NOMO-1 treated with DMSO at 0.1 percent for 48 hours (cell line): Measurements from ENCODE around the gene CLIP1.
A peak's percentile ranks its signal among the peaks of the same experiment; 100 is the strongest.
"Not testable (repeated sequence)": the region's sequence is repeated elsewhere in the genome, so short reads cannot be mapped to it uniquely, and the experiment has no call there.

Experiments
- DNase-seq: peaks from one replicate; lab custom pipeline; 2025; ENCODE audit not compliant: unreplicated experiment; lab: John Stamatoyannopoulos, UW

The CLIP1 gene

DNA sequence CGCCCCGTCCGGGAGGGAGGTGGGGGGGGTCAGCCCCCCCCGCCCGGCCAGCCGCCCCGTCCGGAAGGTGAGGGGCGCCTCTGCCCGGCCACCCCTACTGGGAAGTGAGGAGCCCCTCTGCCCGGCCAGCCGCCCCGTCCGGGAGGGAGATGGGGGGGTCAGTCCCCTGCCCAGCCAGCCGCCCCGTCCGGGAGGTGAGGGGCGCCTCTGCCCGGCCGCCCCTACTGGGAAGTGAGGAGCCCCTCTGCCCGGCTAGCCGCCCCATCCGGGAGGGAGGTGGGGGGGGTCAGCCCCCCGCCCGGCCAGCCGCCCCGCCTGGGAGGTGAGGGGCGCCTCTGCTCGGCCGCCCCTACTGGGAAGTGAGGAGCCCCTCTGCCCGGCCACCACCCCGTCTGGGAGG is 64.9 kb downstream of the CLIP1 start:
- not testable (repeated sequence) for DNase-seq

DNA sequence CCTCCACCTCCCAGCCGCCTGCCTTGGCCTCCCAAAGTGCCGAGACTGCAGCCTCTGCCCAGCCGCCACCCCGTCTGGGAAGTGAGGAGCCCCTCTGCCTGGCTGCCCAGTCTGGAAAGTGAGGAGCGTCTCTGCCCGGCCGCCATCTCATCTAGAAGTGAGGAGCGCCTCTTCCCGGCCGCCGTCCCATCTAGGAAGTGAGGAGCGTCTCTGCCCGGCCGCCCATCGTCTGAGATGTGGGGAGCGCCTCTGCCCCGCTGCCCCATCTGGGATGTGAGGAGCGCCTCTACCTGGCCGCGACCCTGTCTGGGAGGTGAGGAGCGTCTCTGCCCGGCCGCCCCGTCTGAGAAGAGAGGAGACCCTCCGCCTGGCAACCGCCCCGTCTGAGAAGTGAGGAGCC is 65.5 kb downstream of the CLIP1 start:
- not testable (repeated sequence) for DNase-seq

DNA sequence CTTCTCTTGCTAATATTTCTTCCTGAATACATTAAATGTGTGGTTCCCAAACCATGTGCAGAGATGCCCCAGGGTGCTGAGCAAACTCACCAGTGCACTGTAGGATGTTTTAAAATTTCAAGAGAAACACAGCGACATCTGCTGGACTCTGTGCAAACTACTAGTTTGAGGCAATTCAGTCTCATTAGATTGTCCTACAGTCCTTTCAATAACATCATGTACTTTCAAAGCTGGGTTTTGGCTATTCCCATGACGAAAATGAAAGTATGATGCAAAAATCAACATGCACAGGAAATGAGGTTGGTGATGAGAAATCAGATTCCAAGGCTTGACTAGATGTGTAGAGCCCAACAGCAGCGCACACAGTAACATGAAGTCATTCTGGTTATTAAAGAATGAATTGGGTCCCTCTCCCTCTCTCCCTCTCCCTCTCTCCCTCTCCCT is 66.3 kb downstream of the CLIP1 start:
- DNase-seq, result peak; percentile 46

DNA sequence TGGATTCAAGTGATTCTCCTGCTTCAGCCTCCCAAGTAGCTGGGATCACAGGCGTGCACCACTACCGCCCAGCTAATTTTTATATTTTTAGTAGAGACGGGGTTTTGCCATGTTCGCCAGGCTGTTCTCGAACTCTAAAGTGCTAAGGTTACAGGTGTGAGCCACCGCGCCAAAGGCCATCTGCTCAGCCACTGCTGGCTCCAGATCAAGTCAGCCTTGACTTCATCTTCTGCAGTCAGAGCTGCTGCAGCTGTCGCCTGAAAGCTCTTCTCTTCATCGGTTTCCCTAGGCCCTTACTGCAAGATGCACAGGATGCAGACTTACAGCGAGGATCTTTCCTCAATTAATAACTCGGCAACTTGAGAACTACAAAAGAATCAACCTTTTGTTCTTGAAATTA is 66.8 kb downstream of the CLIP1 start:
- DNase-seq, result no peak

DNA sequence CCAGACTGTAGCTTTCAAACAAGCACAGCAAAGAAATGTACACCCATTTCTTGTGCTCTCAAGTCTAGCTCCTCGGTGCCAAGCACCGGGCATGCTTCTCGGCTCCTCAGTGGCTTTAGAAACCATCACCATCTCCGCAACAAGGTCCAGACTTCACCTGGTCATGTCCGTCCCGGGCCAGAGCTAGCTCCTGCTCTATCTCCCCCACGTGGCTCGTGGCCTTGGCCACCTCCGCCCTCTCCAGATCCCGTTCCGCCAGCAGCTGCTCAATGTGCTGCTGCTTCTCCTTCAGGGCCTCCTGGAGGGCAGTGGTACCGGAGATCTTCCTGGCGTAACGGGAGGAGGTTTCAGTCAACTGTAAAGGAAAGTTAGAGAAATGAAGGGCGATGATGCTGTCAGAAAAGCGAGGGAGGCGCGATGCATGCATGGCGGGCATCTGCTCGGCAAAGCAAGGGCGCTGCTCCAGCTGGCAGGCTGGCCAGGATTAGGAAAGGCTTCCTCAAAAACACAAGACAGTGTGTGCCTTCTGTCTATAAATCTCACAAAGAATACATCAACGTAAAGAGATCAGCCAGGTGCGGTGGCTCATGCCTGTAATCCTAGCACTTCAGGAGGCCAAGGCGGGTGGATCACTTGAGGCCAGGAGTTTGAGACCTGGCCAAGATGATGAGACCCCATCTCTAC is 67.4 kb downstream of the CLIP1 start:
- no peak for DNase-seq

DNA sequence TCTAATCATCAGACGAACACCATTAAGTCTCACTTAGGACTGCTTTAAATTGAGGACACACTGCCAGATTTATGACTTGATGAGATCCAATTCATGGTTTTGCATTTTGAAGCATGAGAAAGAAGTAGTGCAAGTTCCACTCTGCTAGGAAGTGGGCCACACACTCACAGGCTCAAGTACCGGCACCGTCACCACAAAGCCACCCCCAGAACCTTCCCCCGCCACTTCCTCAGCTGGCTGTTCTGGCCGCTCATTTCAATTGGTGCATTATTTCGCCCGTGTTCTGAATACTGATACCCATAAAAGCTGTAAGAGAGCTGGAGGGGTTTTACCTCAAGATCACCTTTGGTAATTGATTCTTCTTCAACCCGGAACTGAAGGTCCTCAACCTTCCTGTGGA is 70.1 kb downstream of the CLIP1 start:
- DNase-seq, result no peak

DNA sequence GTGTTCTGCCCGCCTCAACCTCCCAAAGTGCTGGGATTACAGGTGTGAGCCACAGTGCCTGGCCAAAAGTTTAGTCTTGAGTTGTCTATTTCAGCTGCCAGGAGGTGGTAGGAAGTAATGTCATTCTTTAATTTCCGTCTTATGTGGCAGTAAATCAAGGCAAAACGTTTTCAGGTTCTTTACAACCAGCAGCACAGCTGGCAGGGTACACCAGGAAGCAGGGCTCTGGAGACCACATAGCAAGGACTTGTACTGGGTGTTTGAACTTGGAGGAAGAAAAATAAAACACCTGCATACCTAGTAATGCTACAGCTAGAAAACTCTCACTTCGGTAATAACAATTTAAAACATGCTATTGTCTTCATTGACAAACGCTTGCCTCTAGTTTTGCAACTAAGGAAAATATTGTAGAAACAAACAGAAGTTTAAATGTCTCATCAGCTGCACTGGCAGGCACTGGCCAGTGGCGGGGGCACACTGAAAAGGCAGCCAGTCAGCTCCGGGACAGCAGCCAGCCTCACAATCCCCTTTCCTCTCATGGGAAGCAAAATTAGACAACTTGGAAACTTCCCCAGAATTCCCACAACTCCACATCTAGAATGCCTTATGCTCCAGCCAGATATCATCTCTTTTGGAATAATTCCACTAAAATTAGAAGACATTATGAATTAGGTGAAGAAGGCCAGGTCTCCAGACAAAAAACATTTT is 72.2 kb downstream of the CLIP1 start:
- no peak for DNase-seq

DNA sequence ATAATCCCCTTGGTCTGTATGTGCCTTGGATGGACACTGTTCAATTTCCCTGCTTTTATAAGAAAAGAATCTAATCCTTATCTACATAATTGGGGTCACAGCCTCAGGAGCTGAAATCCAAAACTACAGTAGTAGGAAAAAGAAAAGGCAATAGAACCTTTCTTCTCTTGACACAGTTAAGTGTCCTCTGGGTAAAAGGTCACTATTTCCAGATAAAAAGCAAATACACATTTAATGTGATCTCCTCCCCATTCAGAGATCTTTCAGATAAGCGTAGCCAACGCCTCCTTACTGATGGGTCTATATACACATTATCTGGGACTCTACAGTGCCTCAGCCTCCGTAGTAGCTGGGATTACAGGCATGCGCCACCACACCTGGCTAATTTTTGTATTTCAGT is 73.4 kb downstream of the CLIP1 start:
- no peak for DNase-seq

DNA sequence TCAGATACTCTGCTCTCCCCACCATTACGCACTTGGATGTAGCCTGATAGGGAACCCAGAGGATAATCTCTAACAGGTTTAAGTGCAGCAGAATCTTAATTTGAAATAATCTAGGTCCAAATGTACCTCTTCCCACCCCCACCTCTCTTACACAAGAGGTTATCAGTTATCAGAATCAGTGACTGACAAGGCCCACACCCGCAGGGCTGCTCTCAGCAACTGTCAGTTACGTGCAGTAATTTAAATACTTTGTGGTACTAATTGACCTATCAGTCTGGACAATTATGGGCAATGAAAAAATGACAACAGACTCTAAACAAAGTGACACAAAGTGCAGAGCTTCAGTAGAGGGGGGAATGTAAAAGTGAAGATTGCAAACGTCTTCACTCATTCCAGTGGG is 74.0 kb downstream of the CLIP1 start:
- no peak for DNase-seq

DNA sequence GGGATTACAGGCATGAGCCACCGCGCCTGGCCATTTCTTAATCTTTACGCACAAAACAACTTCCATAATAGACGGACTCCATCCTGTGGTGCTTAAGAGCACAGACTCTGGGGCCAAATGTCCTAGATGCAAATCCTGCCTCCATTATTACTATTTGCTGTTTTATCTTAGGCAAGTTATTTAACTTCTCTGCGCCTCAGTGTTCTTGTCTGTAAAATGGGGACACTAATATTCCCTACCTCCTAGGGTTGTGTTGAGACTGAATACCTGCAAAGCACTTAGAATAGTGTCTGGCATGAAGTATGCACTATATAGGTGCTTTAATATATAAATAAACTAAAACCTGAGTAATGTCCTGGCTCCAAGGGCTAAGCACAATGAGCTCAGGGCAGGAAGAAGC is 76.4 kb downstream of the CLIP1 start:
- no peak for DNase-seq

DNA sequence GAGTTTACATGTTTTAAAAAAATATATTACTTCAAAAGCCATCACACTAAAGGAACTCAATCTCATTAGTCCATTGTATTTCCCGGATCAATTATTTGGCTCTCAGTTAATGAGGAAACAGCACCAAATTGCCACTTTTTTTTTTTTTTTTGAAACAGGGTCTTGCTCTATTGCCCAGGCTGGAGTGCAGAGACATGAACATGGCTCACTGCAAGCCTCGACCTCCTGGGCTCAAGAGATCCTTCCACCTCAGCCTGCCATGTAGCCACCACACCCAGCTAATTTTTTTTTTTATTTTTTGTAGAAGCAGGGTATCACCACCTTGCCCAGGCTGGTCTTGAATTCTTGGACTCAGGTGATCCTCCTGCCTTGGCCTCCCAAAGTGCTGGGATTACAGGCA is 77.4 kb downstream of the CLIP1 start:
- DNase-seq, result no peak

DNA sequence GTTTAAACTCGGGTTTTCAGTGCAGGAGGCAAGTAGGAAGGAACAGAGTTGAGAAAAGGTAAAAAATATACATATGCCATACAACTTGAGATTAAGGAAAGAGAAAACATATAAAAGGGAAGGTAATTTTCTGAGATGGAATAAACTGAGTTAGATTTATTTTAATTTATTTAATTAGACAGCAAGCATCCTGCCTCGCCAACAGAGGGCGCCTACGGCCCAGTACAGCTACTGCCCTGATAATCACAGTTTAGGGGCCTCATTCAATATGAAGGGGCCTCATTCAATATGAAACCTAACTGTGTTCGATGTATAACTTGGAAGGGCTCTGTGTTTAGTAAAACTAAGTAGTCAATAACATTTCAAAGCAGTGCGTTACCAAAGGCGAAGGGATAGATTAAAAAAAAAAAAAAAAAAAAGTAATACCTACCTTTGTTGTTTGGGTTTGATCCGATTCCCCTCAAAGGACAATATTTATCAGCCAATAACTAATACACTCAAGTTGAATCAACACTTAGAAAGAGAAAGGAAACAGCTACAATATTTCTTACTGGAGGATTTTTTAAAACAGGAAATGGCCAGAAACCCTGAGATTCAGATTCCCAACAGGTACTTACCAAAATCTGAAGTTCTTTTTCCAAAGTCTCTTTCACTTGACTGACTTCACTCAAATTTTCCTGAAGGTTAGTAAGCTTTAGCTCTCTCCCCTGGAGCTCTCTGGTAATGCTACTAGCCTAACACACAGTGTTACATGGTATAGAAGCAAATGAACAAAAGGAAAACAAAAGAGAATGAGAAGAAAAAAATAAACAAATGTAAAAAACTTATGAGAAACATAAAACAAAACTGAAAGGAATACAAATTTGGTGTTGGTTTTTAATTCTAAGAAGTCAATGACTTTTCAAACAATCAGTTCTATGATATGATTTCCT is 86.2 kb downstream of the CLIP1 start:
- peak; percentile 37 for DNase-seq

DNA sequence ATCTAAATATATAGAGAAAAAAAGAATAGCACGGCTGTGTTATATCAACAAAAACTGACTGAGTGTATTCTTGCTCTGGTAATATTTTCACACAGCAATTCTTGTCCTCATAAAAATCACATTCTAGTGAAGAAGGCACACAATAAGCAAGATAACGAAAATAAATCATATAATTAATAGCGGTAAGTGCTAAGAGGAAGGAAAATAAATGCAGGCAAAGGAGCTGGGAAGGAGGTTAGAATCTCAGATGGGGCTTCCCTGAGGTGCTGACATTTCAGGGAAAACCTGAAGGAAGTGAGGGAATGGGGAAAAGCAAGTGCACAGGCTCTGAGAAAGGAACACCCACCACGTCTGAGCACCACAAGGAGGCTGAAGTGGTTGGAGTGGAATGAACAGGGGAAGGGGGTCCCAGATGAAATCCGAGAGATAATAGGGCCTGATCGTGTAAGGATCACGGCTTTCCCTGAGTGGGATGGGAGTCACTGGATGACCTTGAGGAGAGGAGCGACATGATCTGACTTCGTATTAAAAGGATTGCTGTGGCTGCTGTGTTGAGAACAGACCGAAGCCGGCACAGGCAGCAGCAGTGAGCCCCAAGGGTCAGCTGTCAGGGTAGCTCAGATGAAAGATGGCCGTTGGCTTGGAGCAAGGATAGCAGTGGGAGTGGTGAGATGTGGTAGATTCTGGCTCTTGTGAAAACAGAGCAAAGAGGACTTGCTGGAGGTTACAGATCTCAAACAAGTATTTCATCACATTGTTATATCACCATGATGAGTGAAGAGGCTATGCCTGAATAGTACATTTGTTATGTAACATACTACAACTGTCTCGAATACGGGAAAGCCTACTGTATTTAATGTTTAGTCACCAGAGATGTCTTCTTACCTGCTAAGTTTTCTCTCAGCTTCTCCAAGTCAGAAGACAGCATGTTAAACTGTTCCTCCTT is 89.1 kb downstream of the CLIP1 start:
- no peak for DNase-seq

DNA sequence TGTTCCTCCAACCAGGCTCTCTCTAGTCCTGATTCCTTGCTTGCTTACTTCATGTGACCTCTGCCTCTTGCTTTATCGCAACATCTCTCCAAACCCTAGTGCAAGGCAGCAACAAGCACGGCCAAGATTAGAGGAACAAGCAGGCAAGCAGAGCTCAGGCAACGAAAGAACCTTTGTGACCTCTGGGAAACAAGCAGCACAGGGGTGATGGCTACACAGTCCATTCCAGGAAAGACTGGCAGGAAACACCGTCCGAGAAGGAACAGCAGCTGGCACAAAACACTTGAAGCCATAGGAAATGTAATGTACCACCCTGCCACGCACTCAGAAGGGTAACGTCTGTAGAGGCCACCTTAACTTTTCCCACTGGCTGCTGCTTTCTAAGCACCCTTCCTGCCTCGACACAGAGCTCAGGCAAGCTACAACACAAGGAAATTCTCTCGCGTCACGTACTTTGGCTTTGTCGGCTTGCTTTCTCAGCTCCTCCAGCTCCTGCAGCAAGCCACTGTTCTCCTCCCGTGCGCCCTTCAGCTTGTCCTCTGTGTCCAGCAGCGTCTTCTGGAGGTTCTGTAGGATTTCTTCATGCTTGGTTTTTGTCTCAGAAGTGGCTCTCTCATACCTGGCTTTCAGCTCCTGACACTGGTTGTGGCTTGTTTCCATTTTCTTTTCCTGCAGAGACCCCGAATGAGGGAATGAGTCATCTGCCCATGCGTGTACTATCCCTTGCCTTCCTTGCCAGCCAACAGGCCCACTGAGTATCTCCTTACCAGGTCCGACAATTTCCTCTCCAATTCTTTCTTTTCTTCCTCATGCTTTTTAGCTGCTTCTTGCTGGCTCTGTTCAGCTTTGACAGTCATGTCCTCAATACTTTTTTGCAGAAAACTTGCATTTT is 94.7 kb downstream of the CLIP1 start:
- no peak for DNase-seq

DNA sequence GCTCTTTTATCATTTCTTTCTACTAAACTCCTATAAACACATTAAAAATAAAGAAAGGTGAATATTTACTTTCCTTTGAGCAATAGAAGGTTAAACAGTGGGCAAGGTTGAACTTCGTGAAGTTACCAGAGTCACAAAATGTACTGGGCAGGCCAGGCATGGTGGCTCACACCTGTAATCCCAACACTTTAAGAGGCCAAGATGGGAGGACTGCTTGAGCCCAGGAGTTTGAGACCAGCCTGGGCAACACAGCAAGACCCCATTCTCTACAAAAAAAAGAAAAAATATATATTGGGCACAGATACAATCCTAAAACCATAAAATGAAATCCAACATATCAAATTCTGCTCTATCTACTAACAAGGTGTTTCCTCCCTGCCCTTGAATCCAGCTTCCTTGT is 95.5 kb downstream of the CLIP1 start:
- DNase-seq, result no peak

DNA sequence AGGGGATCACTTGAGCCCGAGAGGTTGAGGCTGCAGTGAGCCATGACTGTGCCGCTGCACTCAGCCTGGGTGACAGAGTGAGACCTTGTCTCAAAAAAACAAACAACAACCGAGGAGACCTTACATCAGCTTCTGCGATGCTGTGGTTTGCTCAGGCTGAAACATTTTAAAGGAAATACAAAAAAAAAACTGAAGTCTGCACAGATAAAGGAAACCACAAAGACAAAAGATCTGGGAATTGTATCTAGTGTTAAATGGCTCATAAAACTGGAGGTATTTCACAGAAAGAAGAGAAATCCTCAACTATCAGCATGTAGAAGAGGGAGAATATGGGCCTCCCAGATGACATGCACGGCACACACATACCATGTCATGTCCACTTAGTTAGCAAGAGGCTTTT is 95.9 kb downstream of the CLIP1 start:
- DNase-seq, result no peak

DNA sequence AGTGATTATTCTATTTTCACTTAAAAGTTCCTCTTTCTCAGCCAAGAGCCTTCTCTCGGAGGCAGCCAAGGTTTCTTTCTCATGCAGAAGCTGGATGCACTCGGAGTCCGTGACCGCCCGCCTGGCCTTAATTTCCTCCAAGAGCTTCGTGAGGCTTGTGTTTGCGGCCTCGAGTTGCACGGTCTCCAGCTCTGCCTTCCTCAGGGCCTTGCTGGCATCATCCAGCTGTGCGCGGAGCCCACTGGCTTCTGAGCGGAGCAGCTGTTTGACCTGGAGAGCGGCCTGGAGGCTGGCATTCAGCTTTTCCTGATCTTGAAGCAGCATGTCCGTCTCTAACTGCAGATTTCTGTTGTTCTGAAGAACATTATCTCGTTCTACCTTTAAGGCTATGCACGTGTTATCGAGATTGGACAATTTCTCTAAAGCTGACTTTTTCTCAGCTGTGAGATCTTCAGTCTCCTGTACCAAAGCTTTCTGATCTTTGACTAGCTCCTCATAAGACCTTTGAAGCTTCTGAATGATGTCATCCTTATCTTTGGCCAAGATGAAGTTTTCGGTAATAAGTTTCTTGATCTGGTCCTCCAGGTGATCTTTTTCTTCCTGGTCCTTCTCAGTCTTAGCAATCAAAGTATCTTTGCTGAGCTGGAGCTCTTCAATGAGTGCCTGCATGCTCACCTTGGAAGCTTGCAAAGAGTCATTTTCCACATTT is 99.0 kb downstream of the CLIP1 start:
- no peak for DNase-seq

DNA sequence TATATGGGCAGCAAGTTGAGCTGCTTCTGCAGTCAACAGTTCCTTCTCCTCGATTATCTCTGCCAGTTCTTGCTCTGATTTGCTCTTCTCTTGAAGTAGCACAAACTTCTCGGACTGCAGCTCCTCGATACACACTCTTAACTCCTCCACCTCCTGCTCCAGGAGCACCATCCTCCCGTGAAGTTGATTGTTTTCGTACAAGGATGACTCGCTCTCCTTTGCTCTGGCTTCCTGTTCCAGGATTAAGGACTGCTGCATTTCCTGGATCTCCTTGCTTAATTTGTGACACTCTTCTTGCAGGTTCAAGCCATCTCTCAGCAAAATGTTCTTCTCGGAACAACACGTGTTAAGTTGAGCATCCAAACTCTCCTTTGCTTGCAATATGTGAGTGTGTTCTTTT is 100.0 kb downstream of the CLIP1 start:
- DNase-seq, result no peak
